UCSD-AML1 (cell line): Measurements from ENCODE around the gene KARS1.
"Not testable (repeated sequence)": the region's sequence is repeated elsewhere in the genome, so short reads cannot be mapped to it uniquely, and the experiment has no call there.

Experiments used
- DNase-seq: peaks from one replicate; lab custom pipeline; 2025; ENCODE audit not compliant: unreplicated experiment; lab: John Stamatoyannopoulos, UW

KARS1 gene

DNA sequence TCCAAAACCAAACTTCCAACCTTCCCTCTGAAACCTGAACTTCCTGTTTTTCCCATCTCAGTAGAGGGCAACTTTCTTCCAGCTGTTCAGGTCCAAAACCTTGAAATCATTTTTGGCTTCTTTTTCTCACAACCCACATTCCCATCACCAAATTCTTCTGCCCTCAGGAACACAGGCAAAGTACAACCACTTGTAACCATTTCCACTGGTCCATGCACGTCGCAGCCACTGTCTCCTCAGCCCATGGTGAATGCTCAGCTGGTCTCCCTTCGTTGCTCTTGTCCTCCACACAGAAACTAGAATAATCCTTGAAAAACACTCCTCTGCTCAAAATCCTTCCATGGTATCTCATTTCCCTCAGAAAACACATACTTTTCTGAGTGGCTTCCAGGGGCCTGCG is 20.7 kb downstream of the KARS1 start:
- no peak for DNase-seq

DNA sequence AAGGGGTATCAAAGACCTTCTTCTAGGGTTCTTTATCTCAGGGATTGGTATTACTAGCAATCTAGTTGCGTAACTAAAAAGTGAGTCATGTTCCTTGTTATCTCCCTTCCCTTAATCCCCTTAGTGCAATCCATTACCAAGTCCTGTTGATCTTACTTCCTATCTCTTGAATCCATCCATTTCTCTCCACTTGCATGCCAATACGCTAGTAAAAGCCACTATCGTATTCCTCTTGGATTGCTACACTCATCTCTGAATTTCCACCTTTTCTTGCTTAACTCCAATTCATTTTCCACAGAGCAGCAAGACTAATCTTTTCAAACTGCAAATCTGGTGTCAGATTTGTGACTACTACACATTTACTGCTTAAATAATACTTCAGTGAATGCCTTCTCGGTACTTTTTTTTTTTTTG is 22.5 kb downstream of the KARS1 start:
- no peak for DNase-seq

DNA sequence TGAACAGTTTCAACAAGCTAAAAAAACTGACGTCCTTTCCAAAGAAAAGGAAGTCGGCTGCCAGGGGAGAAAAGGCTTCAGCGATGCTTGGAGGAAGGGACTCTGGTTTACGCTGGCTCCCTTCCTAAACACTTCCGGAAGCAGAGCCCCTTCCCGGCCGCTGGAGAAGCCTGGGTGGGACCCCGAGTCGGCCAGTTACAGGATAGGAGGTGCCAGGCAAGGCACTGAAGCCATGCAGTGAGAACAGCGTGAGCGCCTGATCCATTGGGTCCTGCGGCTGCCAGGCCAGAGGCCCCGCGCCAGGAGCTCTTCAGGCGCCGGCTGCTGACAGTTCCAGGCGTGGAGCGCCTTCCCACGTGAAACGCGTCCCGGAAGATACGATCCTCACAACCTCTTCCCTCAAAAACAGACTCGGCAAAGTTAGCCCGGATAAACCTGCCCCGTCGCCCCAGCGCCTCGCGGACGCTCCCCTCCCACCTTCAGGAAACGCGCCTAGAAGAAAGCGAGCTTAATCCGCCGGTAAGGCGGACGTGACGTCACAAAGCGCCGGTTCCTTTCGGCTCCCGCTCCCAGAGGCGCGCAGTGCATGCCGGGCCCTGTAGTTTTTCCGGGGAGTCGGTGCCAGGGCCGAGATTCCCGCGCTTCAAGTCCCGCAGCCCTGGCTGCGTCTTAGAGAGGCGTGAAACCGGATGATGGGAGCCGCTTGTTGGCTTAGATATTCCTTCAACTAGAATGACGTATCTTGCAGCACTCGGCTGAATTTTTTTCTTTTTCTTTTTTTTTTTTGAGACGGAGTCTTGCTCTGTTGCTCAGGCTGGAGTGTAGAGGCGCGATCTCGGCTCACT is 24.5 kb downstream of the KARS1 start, which contains the start of gene ADAT1:
TSS of gene ADAT1 (minus strand) at position 521 of the 845 bp plus-strand sequence. CDS start 2,482 bp downstream, outside the sequence.
- DNase-seq = peak; percentile 95

DNA sequence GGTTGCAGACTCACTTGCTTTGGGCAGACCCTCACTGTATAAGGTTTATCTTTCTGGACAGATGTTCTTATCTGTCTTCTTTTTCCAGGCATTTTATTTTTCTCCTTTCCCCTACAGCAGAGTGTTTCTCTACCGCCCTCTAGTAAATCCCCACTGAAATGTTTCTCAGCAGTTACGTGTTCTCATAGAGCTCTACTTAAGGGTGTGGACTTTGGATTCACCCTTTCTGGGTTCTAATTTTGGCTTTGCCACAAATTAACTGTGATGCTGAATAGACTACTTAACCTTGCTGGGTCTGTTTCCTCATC is 26.3 kb downstream of the KARS1 start:
- no peak for DNase-seq

DNA sequence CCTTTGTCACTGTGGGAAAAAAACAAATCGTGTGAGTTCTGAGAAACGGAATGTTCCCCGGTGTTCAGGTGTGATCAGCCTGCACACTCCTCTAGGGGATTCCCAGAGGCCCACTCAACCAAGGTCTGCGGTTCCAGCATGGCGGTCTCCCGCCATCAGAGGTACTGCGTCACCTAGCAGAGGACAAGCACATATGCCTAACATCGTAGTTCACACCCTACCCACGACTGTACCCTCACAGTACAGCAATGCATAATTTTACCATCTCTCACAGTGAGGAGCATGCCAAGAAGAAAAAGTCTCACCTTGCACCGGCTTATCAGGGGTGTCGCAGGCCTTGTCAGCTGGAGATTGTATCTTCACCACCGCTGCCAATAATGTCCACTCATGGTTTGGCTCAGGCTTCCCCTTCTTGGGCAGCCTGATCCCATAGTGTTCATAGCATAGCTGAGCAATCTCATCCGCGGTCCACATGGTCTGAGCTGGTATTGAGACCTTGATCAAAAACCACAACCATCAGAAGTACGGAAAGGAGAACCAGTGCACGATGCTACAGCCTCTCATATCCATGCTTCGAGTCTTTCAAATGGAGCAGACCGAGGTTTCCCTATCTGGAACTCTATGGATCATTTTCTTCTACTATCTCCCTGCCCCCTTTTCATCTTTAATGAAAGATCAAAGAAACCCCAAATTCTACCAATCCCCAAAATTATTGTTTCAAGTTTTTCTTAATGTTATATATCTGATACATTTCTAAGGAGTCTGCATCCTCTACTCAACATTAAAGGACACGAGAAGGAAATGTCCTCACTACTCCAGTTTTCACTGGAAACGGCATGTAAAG is 26.9 kb downstream of the KARS1 start:
- DNase-seq = no peak

DNA sequence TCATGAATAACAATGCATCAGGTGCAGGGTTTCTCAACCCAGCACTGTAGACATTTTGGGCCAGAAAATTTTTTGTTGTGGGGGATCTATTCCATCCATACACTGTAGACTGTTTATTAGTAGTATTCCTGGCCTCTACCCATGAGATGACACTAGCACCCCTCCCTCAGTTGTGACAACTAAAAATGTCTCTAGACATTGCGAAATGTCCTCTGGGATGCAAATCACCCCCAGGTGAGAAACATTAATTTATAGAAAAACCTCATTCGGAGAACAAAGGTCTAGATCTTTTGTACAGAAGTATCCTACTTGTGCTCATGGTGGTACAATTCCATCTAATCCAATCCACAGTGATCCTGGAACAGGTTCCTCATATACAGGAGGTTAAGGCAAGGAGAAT is 28.7 kb downstream of the KARS1 start:
- no peak for DNase-seq

DNA sequence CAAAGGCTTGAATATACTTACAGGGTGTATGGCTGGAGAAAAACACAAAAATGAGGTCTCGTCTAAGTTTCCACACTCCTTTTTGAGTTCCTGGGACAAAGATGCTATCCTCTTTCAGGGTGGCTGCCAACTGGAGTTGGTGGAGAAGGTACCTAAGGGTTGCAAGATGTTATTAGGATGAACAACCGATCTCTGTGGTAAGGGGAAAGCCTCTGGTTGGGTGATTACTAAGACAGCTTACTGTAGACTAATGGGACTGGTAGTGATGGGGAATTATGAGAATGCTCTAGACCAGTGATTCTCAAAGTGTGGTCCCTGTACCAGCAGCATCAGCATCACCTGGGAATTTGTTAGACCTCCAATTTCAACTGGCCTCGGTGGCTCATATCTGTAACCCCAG is 30.3 kb downstream of the KARS1 start:
- no peak for DNase-seq

DNA sequence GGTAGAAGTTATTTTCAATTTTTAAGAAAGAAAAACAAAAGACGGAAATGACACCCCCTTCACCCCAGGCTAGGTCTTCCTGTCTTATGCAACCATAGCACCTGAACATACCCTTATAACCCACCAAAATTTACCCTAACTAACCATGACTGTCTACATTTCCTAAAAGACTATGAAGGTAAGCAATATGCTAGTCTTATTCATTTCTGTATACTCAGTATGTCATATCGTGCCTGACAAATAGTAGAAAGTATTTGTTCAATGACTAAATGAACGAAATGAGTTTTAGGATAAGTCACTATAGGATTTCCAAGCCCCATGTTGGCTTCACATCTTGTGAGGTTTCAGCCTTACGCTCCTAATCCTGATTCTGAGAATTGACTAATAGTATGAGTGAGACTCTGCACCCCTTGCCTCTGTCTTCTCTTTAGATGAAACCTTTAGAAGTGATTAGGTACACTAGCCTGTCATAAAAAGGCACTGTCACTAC is 30.9 kb downstream of the KARS1 start:
- no peak for DNase-seq

DNA sequence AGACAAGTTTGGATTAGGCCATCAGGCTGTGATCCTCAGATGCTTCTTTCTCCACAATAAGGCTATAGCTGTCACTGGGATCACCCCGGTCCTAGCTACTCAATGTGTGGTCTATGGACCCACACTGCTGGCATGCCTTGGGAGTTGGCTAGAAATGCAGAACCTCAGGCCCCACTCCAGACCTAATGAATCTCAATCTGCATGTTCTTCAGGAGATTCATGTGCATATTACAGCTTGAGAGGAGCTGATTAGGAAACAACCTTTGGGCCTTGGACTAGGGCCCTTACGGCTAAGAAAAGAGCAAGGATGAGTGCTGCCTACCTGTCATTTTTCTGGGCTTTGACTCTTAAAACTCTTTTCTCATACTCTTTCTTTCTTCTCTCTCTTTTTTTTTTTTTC is 31.8 kb downstream of the KARS1 start:
- no peak for DNase-seq

DNA sequence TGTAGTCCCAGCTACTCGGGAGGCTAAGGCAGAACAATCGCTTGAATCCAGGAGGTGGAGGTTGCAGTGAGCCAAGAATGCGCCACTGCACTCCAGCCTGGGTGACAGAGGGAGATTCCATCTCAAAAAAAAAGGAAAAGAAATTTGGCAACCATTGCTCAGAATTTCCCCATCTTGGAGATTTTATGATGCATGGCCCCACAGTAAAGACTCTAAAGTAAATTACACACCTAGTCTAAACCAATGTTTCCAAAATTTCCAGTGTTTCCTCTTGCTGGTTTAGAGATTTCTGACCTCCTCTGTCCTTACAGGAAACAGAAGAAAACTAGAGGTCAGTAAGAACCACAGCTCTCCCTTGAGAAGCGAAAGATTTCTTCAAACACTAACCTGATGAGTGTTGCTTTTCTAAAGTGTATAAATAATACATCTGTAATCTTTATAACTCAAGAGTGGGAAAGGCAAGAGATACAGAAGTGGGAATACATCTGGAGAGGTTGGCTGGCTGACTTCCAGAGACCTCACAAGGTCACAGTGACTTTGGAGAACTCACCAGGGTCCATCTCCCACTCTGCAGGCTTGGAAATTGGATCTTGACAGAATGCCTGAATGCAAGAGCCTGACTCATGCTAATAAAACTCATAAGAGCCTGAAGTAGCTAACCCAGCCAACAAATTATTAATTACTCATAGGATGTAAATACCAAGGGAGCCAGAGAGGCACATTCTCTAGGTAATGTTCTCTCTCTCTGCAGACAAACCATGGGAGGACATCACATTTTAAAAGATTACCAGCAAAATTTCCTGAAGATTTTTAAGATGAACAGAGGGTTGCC is 33.2 kb downstream of the KARS1 start:
- no peak for DNase-seq

DNA sequence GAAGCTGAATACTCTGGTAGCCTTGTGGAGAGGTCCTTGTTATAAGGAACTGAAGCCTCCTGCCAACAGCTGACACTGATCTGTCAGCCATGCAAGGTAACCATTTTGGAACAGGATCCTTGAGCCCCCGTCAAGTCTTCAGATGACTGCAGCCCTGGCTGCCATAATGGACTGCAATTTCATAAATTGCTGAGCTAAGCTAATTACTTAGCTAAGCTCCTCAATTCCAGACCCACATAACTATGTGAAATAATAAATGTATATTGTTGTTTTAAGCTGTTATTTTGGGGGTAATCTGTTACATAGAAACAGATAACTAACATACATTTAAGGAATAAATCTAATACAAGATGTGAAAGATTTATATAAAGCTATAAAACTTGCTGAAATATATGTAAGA is 41.0 kb downstream of the KARS1 start:
- DNase-seq = no peak

DNA sequence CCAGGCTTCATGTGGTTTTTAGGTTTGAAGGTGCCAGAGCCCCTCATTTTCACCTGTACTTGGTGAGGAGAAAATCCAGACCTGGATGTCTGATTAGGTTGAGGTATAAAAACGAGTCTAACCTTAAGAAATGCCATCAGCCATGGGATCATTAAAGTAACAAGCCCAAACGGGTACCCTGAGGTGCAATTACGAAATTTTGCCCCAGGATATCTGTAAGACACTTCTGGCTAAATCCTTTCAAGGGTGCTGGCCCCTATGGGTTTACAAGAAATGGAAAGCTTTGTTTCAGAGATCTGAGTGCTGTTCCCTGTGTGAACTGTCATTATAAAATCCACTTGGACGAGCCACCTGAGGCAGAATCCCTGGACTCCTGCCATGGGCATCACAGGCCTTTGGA is 44.2 kb downstream of the KARS1 start:
- no peak for DNase-seq

DNA sequence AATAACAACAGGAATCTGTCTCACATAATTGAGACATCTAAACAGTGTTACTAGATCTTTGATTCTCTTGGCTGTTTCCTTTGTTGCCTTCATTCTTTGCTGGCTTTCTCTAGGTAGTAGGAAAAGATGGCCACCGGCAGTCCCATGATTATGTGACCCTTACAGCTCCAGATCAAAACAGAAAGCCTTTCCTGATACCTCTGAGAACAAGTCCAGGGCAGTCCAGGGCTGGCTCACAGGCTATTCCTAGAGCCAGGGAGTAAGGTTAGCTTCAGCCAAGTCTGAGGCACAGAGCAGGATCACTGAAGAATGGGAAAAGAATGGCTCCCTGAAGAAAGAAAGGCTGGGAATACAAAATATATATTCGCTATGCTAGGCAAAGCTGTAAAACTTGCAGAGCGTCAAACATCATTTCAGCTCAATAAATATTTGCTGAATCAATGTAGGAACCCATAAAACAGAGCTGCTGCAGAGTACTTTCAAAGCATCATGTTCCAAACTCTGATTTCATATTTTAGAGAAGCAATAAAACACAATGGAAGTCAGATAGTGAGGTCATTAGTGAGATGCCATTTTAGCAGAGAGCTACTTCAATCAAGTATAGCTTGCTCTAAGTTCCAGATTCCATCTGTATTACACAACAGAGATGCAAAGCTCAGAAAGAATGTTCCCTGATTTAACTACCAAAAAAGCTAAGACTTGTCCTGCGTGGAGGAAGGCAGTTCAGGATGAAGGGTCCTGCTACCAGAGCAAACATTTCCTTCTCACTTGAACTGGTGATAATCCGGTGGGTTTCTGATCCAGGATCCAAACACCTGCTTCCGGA is 47.8 kb downstream of the KARS1 start:
- DNase-seq = no peak

DNA sequence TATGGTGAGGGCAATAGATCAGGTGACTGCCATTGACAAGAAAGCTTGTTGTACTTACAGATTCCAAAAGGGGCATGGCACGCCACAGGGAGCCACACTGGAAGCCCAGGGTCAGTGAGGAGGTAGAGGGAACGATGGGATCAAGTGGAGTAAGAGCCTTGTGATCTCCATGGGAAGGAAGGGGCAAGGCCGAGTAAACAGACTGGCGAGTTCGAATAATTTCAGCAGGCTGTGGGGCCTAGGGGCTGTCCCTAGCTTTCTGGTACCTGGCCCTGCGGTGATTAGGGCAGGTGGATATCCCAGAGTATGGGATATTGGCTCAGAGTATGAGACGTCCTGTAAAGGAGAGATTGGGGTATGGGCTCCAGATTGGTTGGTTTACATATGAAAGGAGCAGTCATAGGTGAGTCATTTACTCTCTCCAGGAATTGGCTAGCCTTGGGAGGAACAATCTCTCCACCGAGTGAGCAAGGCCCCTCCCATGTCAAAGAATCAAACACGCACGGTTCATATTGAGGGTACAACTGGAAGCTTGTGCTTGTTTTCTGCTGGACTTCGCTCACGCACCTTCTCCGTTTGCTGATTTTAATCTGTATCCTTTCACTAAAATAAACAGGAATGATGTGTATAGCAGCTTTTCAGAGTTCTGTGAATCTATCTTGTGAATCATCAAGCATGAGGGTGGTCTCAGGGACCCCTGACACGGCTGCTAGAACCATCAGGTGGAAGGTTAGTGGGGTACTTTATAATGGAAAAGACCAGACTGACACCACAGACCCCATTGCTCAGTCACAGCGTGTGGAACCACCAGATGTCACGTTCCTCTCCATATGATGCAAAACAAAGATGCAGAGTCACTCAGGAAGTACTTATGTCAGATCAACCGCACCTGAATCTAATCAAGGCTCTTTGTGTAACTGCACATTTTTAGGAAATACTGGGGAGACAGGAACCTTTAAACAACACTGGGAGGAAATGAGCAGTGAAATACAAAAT is 53.3 kb downstream of the KARS1 start:
- no peak for DNase-seq

DNA sequence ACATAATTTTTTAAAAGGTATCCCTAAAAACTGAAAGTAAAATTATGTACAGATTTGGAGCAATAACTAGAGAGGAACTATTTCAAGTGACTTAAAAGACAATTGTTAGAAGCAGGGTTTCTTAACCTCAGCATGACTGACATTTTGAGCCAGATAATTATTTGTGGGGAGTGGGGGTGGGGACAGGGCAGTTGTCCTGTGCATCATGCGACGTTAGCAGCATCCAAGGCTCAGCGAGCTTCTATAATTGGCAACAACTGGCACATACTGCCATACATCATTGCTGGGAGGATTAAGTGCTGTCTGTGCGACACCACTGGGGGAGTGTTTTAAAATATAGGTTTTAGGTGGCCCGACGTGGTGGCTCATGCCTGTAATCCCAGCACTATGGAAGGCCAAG is 54.2 kb downstream of the KARS1 start:
- no peak for DNase-seq

DNA sequence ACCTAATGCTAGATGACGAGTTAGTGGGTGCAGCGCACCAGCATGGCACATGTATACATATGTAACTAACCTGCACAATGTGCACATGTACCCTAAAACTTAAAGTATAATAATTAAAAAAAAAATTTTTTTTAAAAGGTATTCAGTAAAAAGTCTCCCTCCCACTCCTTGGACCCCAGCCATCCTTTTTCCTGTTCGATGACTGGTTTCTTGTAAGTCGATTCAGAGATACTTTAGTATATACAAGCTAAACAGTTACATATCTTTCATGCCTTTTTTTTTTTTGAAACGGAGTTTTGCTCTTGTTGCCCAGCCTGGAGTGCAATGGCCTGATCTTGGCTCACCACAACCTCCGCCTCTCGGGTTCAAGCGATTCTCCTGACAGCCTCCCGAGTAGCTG is 55.5 kb downstream of the KARS1 start:
- DNase-seq = not testable (repeated sequence)

DNA sequence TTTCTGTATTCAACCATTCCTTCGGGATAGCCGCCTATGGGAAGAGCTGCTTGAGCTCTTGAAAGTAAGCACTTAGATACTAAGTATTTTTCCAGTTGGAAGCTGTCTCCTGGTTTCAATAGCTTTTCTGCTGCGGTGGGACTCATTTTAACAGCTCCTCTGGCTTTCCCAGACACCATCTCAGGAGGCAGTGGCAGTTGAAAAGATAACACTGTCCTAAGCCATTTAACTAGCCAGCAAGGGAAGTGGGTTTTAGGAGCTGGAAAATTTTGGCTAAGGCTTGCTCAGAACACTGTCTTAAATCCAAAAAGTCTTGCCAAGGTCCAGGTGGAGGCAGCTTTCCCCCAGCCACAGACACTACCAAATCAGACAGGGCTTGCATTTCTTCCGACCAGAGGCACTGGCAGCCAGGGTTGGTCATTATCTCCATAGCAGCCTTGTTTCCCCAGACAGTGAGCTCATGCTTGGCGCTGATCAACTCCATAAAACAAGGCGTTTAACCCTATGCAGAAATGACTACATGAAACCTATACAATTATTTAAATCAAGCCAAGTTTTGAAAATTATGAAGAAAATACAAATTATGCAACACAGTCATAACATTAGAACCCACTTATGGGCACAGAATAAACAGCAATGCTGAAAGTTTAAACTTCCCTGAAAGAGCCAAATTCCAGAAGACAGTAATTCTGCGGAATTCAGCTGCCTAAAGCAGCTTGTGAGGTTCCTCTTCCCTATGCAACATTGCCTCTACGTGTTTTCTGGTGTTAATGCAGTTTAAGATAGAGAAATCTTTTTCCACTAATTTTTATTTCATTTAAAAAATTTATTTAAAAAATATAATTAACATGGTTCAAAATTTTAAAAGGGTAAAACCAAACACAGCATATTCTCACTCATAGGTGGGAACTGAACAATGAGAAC is 56.3 kb downstream of the KARS1 start:
- no peak for DNase-seq

DNA sequence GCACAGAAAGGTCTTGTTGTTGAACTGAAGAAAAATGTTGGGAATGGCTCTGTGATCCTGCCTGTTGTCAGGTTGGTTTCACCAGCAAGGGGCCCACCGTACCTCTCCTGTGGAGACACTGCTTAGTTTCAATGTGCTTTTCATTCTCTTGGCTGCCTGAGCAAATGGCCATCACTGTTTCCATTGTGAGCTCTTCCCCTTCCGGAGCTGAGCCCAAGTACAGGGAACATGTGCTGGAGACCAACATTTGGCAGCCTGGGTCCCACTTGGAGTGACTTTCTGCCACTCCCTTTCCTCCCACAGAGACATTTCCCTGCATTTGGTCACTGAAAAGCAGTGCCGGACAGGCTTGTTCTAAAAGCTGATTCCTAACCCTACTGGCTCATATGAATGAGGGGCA is 58.2 kb downstream of the KARS1 start:
- no peak for DNase-seq
